8988T (cell line): ENCODE measurements around the gene CLIC3.
"Not testable (repeated sequence)": the region's sequence is repeated elsewhere in the genome, so short reads cannot be mapped to it uniquely, and the experiment has no call there.

ENCODE experiments used
- DNase-seq: peaks from one replicate; pipeline ENCODE4 v3.0.0; 2011

CLIC3 gene, protein sequence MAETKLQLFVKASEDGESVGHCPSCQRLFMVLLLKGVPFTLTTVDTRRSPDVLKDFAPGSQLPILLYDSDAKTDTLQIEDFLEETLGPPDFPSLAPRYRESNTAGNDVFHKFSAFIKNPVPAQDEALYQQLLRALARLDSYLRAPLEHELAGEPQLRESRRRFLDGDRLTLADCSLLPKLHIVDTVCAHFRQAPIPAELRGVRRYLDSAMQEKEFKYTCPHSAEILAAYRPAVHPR

DNA sequence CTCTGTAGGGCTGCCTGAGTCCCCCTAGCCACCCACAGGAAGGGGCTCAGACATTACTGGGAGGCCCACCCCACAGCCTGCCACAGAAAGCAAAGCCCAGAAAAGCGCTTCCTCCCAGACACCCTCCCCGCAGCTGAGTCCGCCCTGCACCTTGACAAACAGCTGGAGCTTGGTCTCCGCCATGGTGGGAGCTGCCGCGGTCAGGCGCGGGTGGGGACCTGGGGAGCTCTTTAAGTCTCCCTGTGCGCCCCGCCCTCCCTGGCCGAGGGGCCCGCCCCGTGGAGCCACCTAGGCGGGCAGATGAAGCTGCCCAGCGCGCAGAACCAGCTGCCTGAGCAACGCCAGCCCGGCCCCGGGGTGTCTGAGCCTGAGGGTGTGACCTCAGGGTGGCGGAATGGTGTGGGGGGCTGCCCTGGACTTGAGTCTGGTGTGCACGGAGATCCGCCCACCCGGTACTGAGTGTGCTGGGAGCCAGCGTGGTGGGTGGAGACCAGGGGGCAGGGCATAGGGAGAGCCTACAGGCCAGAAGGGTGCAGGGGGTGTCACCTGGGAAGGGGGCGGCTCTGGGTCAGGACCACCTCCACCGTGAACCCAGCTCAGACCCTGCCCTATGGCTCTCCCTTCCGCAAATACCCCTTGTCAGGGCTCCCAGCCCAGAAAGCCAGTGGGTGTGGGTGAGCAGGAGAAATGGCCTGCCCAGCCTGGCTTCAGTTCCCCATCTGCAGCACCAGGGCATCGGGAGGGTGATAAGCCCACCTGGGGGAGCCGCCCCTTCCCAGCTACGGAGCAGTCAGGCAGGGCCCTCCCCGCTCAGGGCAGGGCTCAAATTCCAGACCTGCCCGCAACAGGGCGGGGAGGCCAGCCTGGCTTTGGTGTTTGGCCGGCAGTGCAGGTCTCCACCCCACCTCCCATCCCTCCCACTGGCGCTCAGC lies at the start of gene CLIC3:
Gene CLIC3 (minus strand): TSS at position 208 of the 932 bp plus-strand sequence. CDS start 25 bp downstream, at position 183.
- DNase-seq: peak; percentile 82

DNA sequence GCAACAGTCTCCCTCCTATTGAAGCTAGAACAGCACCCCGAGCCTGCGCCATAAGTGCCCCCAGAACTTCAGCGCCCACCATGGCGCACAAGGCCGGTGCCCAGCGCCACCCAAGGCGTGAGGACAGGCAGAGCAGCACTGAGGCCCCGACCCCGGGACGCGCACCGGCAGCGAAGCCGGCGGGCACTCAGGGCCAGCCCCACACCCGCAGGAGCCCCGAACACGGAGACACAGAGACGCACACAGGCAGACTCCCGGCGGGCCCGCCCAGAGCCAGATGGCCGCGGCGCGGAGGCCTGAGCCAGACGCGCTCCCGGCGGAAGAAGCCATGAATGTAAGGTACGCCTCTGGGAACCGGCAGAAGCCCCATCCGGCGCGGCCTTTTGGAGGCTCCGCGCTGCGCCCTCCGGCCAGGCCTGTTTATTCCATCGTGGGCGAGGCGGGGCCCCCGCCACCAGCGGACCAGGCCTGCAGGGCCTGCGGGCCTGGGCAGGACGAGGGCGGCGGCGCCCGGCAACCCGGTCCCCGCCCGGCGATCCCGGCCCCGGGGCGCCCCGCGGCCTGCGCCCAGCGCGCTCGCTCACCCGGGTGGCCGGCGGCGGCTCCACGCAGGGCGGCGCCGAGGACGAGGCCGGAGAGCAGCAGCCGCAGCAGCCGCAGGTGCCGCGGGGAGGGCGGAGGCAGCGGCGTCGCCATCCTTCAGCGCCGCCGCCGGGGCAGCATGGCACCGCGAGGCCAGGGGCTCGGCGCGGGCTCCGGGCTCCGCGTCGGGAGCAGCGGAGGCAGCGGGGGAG lies 49.1 kb upstream of the CLIC3 start:
- DNase-seq: peak; percentile 67

DNA sequence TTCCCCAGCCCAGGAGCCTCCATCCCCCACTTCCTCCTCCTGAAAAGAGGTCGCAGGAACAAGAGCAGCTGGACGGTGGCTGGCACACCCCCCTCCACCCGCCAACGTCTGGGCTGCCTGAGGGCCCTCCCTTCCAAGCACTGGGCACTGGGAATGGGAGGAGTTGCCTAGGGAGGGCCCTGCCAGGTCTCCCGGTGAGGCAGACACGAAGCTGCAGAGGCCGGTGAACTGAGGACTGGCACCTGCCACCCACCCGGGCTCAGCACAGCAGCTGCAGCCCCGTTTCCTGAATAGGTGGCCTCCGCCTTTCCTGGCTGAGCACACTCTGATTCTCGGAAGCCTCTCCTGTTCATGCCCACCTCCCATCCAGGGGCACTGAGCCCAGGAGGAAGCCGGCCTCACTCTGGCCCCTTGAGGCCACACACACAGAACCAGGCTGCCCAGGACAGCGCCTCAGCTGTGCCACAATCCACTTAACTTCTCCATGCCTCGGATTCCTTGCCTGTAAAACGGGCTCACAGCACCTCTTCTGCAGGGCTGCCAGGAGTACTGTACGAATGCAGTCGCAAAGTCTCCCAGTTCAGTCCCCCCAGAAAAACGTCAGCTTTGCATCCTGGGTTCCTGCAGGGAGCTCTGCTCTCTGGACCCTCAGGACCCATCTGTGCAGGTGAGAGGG lies 48.3 kb upstream of the CLIC3 start:
- DNase-seq: peak; percentile 64

DNA sequence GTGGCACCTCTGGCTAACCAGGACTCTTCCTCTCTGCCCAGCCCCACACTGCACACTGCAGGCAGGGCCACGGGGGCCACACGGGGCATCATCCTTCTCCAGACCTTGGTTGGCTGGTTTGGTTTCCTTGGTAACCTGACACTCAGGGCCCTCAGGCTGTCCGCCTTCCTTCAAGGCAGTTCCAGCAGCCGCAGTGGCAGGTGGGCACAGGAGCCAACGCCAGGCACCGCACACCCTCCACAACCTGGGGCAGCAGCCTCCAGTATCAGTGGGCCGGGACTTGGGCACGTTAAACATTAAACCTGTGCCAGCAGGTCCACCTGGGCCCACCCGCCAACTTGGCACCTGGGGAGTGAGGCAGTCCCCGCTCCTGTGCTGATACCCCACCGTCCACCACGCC lies 47.7 kb upstream of the CLIC3 start:
- no peak for DNase-seq

DNA sequence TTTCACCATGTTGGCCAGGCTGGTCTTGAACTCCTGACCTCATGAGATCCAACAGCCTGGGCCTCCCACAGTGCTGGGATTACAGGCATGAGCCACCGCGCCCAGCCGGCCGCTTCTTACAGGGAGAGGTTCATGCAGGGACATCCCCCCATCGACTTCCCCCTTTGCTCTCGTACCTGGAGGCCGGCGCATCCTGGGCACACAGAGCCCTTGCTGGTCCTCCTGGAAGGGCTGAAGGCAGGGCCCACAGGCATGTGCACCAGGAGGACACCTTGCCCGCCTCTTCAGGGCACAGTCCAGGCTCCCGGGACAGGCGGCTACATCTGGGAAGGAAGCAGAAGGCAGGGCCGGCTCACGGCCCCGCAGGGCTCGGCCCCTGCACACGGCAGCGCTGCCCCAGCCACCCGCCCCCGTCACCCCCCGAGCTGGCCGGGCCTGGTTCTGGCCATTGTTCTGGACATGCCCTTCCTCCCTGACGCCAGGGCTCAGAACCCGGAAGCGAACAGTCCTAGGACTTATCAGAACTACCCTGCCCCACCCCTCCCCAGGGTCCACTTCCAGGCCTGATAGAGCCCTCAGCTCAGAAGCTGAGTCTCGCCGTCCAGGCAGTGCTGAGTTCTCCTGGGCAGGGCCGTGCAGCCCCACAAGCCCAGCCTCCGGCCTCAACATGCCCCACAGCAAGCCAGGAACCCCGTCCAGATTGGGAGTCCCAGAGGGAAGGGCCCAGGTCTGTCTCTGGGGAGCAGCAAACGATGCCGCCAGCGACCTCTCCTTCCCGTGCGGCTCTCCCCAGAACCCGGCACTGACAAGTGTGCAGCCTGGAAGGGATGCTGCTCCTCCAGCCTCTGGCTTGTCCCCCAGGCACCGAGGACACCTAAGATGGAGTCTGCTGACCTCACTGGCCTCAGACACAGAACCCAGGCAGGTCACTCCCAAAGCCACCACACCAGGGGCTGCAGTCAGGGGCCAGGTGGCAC lies 46.7 kb upstream of the CLIC3 start:
- no peak for DNase-seq

DNA sequence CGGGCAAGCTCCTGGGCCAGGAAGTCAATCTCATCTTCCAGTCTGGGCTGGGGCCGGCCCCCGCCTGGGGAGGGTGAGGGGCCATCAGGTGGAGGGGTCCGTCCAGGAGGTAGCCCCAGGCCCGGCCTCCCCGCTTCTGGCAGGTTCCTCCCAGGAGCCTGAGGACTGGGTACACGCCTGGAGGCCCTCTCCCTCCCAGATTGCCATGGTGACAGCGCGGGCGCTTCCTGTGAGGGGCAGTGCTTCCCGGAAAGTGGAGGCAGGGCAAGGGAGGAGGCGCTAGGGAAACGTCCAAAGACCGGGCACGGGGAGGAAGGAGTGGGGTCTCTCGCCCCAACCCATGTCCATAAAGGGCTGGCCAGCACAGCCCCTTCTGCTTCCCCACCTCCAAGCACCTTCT lies 44.8 kb upstream of the CLIC3 start:
- peak; percentile 43 for DNase-seq

DNA sequence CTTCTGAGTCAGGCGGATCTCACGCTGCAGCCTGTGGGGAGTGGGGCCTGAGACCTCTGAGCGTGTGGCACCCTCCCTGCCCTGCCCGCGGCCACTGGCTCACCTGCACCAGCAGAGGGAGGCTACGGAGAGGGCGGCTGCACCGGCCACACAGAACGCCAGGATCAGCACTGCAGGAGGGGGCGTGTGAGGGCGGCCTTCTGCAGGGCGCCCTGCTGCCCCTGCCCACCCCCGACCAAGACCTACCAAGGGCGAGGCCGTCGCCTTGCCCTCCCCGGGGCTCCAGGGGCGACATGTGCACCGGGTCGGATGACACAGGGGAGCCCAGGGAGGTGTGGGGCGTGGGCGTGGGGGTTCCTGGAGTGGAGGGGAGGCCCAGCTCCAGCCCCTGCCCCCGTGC lies 44.2 kb upstream of the CLIC3 start:
- DNase-seq: peak; percentile 33

DNA sequence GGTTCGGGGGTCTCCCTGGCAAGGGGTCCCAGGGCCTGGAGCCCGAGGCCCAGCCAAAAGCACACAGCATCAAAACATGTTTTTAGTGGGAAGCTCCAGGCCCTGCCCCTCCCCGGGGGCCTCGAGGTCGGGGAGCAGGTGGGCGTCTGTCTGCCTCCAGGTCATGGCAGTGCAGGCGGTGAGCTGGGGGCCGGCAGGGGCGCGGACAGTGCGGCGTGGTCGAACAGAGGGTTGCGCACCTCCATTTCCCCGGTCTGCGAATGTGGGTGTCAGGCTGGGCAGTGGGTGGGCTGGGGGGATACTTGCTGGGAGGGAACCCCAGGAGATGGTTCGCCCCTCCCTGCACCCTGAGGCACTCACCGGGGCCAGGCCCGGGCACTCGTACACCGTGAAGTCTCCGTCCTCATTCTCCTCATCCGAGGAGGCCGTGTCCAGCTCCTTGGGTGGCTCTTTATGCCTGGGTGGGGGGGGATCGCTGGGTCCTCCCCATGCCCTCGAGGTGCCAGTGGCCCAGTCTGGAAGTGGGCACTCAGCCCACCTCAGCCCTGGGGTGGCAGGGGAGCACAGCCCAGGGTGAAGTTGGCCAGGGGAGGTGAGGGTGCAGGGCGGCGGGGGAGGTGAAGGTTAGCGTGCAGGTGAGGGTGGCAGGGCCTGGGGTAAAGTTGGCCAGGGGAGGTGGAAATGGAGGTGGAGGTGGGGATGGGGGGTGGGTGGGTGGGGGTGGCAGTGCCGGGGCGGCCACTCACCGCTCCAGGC lies 43.4 kb upstream of the CLIC3 start:
- no peak for DNase-seq

DNA sequence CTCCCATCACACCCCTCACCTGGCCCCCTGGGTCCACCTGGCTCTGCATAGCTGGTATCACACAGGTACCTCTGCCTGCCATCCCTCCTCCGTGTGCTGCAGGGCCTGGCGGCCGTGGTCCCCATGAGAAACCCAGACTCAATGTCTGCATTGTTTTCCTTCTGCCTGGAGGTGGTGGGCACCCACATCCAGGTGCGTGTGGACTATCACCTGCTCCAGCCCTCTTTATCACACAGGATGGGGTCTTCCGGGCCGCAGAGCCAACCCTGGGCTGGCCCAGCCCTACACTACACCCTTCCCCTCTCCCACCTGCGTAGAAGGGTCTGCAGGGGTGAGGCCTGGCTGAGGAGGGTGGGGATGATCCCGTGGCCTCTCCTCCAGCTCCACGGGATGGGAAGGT lies 42.5 kb upstream of the CLIC3 start:
- no peak for DNase-seq

DNA sequence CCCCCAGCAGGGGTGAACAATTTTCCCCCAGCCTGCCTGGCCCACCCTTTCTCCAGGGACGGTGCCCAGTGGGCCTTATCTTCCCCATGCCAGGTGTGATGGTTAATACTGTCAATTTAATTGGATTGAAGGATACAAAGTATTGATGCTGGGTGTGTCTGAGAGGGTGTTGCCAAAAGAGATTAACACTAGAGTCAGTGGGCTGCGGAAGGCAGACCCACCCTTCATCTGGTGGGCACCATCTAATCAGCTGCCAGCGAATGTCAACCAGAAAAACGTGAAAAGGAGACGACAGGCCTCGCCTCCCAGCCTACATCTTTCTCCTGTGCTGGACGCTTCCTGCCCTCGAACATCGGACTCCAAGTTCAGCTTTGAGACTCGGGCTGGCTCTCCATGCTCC lies 41.1 kb upstream of the CLIC3 start:
- no peak for DNase-seq

DNA sequence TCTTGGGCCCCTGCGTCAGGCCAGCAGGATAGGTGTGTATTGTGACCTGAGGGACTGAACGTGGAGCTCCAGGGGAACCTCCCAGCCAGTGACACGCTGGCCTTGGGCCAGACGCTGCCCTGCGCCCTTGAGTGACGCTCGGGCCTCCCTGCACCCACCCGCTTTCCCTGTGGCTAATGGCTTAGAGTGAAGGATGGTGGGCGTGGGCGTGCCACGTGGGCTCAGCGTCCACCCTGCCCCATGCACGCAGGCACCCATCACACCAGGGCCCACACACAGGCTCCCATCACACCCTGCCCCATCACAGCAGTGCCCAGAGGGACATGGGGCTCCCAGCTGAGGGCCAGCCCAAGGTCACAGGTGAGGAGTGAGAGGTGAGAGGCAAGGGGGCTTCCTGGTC lies 40.7 kb upstream of the CLIC3 start:
- DNase-seq: no peak

DNA sequence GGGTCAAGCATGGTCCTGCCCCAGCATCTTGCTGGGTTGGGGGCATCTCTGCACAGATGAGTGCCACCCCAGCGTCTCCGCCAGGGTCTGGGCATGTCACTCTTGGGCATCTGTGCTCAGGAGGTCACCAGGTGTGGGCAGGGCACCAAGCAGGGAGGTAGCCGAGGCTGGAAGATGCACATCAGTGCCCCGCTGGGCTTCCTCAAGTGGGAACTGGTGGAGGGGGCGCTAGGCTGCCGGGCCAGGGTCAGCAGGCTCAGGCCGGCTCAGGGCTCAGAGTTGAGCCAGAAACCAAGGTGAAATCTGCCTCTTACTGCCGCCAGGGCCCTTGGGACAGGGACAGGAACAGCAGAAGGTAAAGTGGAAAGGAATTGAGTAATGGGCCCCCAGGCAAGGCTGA lies 39.6 kb upstream of the CLIC3 start:
- no peak for DNase-seq

DNA sequence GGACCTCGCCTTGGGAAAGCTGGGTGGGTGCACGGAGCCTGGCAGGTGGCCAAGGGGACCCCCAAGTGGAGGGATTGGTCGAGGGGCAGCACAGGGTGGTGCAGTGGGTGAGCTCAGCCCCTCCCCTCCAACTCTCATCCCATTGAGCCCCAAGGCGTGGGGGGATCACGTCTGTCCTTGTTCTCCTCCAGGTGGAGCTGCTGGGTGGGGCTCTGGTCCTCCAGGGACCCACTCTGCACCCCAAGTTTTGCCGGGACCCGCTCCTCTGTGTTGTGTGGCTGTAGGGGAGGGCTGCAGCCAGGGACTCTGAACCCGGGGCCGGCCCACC lies 39.1 kb upstream of the CLIC3 start:
- peak; percentile 55 for DNase-seq

DNA sequence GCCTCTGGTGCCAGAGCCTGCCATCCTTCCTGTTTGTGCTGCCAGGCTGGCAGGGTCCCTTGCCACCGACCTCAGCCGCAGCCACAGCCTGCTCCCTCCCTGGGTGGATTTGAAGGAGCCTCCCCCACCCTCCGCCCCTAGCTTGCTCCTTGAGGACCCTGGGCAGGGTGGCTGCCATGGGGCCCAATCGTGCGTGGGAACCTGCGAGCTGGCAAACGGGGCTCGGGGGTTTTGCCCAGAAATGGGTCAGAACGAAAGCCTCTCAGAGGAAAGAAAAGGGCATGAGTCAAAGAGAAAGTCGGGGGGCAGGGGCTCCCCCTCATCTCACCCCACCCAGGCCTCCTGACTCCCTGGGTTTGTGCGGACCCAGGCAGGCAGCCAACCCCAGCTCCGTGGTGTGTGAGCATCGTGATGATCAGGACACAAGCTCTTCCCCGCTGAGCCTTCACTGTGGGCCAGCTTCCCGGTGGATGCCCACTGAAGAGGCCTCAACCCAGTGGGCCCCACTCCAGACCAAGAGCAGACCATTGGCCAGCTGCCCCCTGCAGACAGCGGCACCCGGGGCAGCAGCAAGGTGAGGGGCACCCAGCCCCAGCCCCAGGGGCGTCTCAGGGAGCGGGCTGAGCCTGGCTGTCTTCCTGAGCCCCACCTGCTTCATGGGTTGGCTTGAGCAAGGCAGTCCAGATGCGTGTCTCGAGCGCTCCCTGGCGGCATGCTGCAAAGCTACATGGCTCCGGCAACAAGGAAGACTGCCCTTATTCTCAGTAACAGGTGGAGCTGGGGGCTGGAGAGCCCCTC lies 38.5 kb upstream of the CLIC3 start:
- peak; percentile 97 for DNase-seq

DNA sequence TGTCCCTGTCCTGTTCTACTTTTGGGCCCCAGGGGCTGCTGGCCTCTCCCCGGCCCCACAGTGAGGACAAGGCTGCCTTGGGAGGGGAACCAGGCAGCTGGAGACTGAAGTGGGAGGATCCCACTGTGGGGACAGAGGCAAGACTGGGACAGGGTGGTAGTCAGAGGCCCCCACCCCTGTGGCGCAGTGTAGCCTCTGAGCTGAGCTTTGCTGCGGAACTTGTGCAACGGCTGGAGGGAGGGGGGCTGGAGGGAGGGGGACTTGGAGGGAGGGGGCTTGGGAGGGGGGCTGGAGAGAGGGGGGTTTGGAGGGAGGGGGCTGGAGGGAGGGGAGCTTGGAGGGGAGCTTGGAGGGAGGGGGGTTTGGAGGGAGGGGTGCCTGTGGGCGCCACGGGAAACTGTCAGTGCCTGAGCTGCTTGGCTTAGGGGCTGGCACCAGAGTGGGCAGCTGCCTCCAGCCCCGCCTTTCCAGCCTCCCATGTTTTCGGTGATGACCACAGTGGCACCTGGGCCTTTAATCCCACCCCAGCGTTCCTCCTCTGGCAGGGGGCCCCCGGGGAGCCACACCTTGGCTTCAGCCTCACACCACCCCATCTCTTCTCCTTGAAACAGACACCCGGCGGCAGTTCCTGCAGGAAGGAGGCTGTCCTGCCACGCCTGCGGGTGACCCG lies 37.8 kb upstream of the CLIC3 start:
- no peak for DNase-seq

DNA sequence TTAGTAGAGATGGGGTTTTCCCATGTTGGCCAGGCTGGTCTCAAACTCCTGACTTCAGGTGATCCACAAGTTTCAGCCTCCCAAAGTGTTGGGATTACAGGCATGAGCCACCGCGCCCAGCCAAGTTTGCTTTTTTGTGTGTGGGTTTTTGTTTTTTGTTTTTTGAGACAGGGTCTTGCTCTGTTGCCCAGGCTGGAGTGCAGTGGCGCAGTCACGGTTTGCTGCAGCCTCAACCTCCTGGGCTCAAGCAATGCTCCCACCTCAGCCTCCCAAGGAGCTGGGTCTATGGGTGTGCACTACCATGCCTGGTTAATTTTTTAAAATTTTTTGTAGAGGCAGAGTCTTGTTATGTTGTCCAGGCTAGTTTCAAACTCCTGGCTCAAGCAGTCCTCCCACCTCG lies 37.1 kb upstream of the CLIC3 start:
- not testable (repeated sequence) for DNase-seq

DNA sequence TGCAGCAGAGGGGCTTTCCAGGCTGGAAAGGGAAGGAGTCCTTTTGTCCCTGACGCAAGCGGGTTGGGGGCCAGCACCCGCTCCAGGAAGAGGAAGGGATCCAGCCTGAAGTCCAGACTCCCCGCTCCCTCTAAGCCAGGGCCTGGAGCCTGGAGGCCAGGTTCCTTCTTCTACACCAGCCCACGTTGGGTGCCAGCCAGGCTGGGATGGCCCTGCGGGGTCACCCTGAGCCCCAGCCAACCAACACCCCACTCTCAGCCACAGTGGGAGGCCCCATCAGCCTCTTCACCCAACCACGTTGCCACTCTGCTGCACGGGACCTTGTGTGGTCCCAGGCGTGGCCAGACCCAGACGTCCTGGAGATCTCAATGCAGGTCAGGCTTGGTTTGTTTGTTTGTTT lies 36.5 kb upstream of the CLIC3 start:
- DNase-seq: no peak

DNA sequence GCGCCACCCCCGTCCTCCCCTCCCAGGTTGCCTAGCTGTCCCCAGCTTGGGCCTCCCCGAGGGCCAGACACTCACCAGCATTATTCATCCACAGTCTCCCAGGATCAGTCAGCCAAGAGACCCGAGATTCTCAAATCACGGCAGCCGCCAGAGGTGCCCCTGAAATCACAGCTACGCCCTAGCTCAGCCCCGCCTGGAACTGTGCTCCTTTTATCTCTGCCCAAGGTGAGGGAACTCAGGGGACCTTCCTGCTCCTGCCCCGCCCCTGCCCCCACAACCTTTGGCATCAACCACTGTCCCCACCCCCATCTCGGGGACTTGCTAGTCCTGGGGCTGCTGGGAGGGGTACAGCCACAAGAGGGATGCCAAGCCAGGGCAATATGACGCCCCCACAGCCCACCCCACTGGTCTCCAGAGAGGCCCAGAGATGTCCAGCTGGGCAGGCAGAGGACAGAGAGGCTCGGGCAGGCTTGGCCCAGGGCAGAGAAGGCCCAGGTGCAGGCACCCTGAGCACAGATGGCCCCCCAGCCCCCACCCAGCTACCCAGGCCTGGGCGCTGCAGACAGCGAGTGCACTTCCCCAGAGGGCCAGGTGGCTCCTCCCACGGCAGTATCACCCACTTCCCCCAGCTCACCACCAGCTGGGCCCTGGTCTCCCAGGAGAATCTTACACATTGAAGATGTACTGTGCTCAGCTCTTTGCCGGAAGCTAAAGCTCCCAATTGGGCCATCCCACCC lies 35.7 kb upstream of the CLIC3 start, which contains the start of gene FUT7:
Gene FUT7 (minus strand): TSS at position 185 of the 737 bp plus-strand sequence. CDS start 97 bp downstream, at position 88.
- DNase-seq: no peak
